A549 (cell line): ENCODE results near the gene SART1. TPM values are rescaled to one million over a fixed set of nuclear protein-coding genes. Genes with fewer than 3 reads are reported as not detected.

ENCODE experiments used
- ATAC-seq, 2 experiments: fragments of 200-7000 bp in 1 of 2; fragments of >200 bp in 1 of 2; cut with Nextera tagmentation in 1 of 2; cut with Tn5 transposase in 1 of 2; 3 replicates each; pipeline versions ENCODE4 v1.8.0 to v1.9.1; 2018 to 2020; ENCODE audit warnings: mild to moderate bottlenecking in 1 of 2, moderate library complexity in 1 of 2
- CTCF ChIA-PET: fragments of 300-600 bp; sonication (Branson Sonifier 250); formaldehyde crosslinking; extraction: SDS; loops from one replicate; lab custom pipeline; 2021; ENCODE audit warnings: antibody characterized with exemption, inconsistent platforms; lab: Yijun Ruan, JAX
- POLR2A ChIA-PET: fragments of 350-600 bp; formaldehyde crosslinking; extraction: SDS; loops from one replicate; lab custom pipeline; 2021; ENCODE audit warnings: antibody characterized with exemption, inconsistent platforms; lab: Yijun Ruan, JAX
- DNase-seq, 2 experiments: peaks; one replicate each; pipeline versions ENCODE4 v3.0.0 to v3.0.0-alpha.2; 2011 to 2016; ENCODE audit warnings: low read depth in 1 of 2, low spot score in 1 of 2
- FAIRE-seq: peaks from 2 replicates; lab custom pipeline; 2011; peaks lifted over from hg19 to GRCh38; lab: Jason Lieb, UNC
- H3K27ac ChIP-seq, 2 experiments: fragments of >200 bp; sonication (Bioruptor Twin); formaldehyde crosslinking; 3 replicates each; pipeline ENCODE4 v1.5.1; 2016 to 2017
- H3K4me1 ChIP-seq: fragments of >200 bp; sonication (Bioruptor Twin); formaldehyde crosslinking; 3 replicates; pipeline ENCODE4 v1.6.1; 2016
- H3K4me2 ChIP-seq: fragments of >200 bp; sonication (Bioruptor Twin); formaldehyde crosslinking; 3 replicates; pipeline ENCODE4 v1.6.1; 2016
- H3K4me3 ChIP-seq: fragments of >200 bp; sonication (Bioruptor Twin); formaldehyde crosslinking; 3 replicates; pipeline ENCODE4 v1.5.1; 2016
- H3K9me3 ChIP-seq: fragments of >200 bp; sonication (Bioruptor Twin); formaldehyde crosslinking; 3 replicates; pipeline ENCODE4 v1.6.1; 2016
- BHLHE40 ChIP-seq: IDR thresholded peaks from 2 replicates; pipeline ENCODE4 v1.6.1; 2012; ENCODE audit warnings: low read depth, low read length, inconsistent platforms
- CEBPB ChIP-seq, 2 experiments: fragments of >200 bp in 1 of 2; sonication (Bioruptor Twin) in 1 of 2; formaldehyde crosslinking in 1 of 2; IDR thresholded peaks; 2 replicates each; pipeline ENCODE4 v1.6.1; 2012 to 2016
- ESRRA ChIP-seq: fragments of 150-350 bp; IDR thresholded peaks from 2 replicates; pipeline ENCODE4 v1.6.1; 2014; ENCODE audit warnings: mild to moderate bottlenecking, low read length, borderline replicate concordance
- FOXS1 ChIP-seq: fragments of 250-450 bp; sonication (Bioruptor Pico); IDR thresholded peaks from 2 replicates; pipeline ENCODE4 v1.5.0; 2020; ENCODE audit warnings: mild to moderate bottlenecking, moderate library complexity
- GATA3 ChIP-seq: IDR thresholded peaks from 2 replicates; pipeline ENCODE4 v1.6.1; 2012; ENCODE audit warnings: borderline replicate concordance
- HOXB13 ChIP-seq: fragments of 250-450 bp; sonication (Bioruptor Pico); IDR thresholded peaks from 2 replicates; pipeline ENCODE4 v1.5.0; 2020; ENCODE audit warnings: low read depth, mild to moderate bottlenecking, moderate library complexity
- NPAS2 ChIP-seq: fragments of 250-450 bp; sonication (Bioruptor Pico); IDR thresholded peaks from 2 replicates; pipeline ENCODE4 v1.8.0; 2022; ENCODE audit warnings: mild to moderate bottlenecking, moderate library complexity, borderline replicate concordance
- POLR2A ChIP-seq: IDR thresholded peaks from 2 replicates; pipeline ENCODE4 v1.6.1; 2012; ENCODE audit warnings: mild to moderate bottlenecking, low read length
- POLR2AphosphoS2 ChIP-seq: conservative IDR thresholded peaks from 2 replicates; pipeline ENCODE4 v1.6.1; 2012; ENCODE audit warnings: low read length, improper control_type of control experiment, inconsistent platforms
- RAD21 ChIP-seq, 2 experiments: fragments of >200 bp in 1 of 2; sonication (Bioruptor Twin) in 1 of 2; formaldehyde crosslinking in 1 of 2; IDR thresholded peaks in 1 of 2; conservative IDR thresholded peaks in 1 of 2; 2 replicates in 1 of 2; 3 replicates in 1 of 2; pipeline ENCODE4 v1.6.1; 2012 to 2018; ENCODE audit warnings: inconsistent platforms in 1 of 2
- RCOR1 ChIP-seq: fragments of 150-350 bp; IDR thresholded peaks from 2 replicates; pipeline ENCODE4 v1.6.1; 2014; ENCODE audit warnings: antibody characterized with exemption, low read length, low read depth
- RFX5 ChIP-seq: fragments of 450-650 bp; IDR thresholded peaks from 2 replicates; pipeline ENCODE4 v1.7.1; 2014; ENCODE audit warnings: antibody characterized with exemption, mild to moderate bottlenecking, moderate library complexity
- RNF2 ChIP-seq: fragments of 200-600 bp; sonication (generic); IDR thresholded peaks from 2 replicates; pipeline ENCODE4 v1.6.1; 2016; ENCODE audit warnings: low read depth, mild to moderate bottlenecking, antibody characterized with exemption, moderate library complexity, borderline replicate concordance
- SREBF2 ChIP-seq: fragments of 450-650 bp; IDR thresholded peaks from 2 replicates; pipeline ENCODE4 v1.6.1; 2014; ENCODE audit warnings: mild to moderate bottlenecking, moderate library complexity
- TFCP2L1 ChIP-seq: fragments of 250-450 bp; sonication (Bioruptor Pico); IDR thresholded peaks from 2 replicates; pipeline ENCODE4 v1.5.0; 2021; ENCODE audit warnings: mild to moderate bottlenecking
- ZNF302 ChIP-seq: fragments of 250-450 bp; sonication (Bioruptor Pico); IDR thresholded peaks from 2 replicates; pipeline ENCODE4 v1.9.0; 2021; ENCODE audit warnings: inconsistent platforms, mild to moderate bottlenecking, moderate library complexity
- ZSCAN20 ChIP-seq: fragments of 250-450 bp; sonication (Bioruptor Pico); IDR thresholded peaks from 2 replicates; pipeline ENCODE4 v1.8.0; 2022; ENCODE audit warnings: mild to moderate bottlenecking, moderate library complexity
- WGBS: methylation state at CpG from one replicate; pipeline ENCODE4 v1.1.6; 2017; ENCODE audit errors: missing lambda C conversion rate; 5-methylcytosine and 5-hydroxymethylcytosine counted together
- polyA plus RNA-seq, 4 experiments: library from polyadenylated mRNA; depleted of rRNA in 3 of 4; stranded (reverse); fragments of >200 nt; fragmentation: RNase III in 1 of 4; extraction: RNeasy Plus Mini Kit Qiagen cat#74134 plus additional on column Dnase treatment in 1 of 4; gene quantifications; 2 replicates in 3 of 4; 3 replicates in 1 of 4; pipeline ENCODE4 v1.2.3, GENCODE V29; 2011 to 2017
- TF ChIP-seq, protein P1 (sequence below): IDR thresholded peaks from 2 replicates; pipeline ENCODE4 v1.6.1; 2012; ENCODE audit warnings: low read depth, borderline replicate concordance
- TF ChIP-seq, protein P2 (sequence below): IDR thresholded peaks from 2 replicates; pipeline ENCODE4 v1.6.1; 2012
- TF ChIP-seq, protein P3 (sequence below): fragments of 250-450 bp; sonication (Bioruptor Pico); IDR thresholded peaks from 2 replicates; pipeline ENCODE4 v1.5.0; 2021; ENCODE audit warnings: mild to moderate bottlenecking, moderate library complexity, borderline replicate concordance
- TF ChIP-seq, protein P4 (sequence below): fragments of 450-650 bp; IDR thresholded peaks from 2 replicates; pipeline ENCODE4 v1.6.1; 2014; ENCODE audit warnings: antibody characterized with exemption
- TF ChIP-seq, protein P5 (sequence below): fragments of >200 bp; sonication (Bioruptor Twin); formaldehyde crosslinking; IDR thresholded peaks from 3 replicates; pipeline ENCODE4 v1.6.1; 2016

The SART1 gene
- polyA plus RNA-seq, 2 of the 4 experiments (the other 2 are of a cell fraction): 22.0 to 53.8 TPM

DNA sequence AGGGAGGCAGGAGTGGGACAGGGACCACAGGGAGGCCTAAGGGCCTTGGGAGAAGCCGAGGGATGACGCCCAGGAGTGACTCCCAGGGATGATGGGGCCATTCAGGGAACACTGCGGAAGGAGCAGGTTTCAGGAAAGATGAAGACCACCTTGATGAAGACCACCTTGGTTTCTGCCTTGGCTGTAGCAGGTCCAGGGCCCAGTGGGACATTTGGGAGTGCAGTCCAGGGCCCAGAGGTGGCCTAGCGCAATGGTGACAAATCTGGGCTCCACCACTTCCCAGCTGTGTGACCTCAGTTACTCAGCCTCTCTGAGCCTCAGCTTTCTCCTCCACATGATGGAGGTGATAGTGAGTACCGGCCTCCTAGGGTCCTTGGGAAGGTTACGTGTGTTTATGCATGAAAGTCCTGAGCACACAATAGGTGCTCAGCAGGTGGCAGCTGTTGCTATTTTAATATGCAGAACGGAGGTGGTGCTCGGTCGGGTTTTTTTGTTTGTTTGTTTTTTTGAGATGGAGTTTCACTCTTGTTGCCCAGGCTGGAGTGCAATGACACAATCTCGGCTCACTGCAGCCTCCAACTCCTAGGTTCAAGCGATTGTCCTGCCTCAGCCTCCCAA, 15.5 kb upstream of the SART1 start:
- H3K27ac ChIP-seq: no peak overlapping the region
- no peaks in the 10 kb centered on the region for H3K4me1 ChIP-seq
- no peaks in the 10 kb centered on the region for H3K9me3 ChIP-seq
- WGBS: 77% methylated on average over 11 of the region's 11 CpGs
- POLR2A ChIA-PET: interaction anchor here (0.6 kb wide), 1 partner anchor 58 kb away, joined by 3 read pairs; the partner anchor contains the start of gene FIBP
- FAIRE-seq: no peak
- no peak overlapping the region for H3K4me3 ChIP-seq
- TF ChIP-seq NPAS2 (no peak), BHLHE40 (no peak), ZSCAN20 (CRISPR knock-in tag) (no peak)
- TF ChIP-seq, protein P1, sequence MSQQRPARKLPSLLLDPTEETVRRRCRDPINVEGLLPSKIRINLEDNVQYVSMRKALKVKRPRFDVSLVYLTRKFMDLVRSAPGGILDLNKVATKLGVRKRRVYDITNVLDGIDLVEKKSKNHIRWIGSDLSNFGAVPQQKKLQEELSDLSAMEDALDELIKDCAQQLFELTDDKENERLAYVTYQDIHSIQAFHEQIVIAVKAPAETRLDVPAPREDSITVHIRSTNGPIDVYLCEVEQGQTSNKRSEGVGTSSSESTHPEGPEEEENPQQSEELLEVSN: no peak
- no peak for DNase-seq
- H3K4me2 ChIP-seq: no peak overlapping the region
- CTCF ChIA-PET: interaction anchor here (0.5 to 1.5 kb wide), 4 partner anchors 9 to 83 kb away, joined by 3 to 8 read pairs (median 3); partner anchors contain the start of gene FIBP
- ATAC-seq: no peak

DNA sequence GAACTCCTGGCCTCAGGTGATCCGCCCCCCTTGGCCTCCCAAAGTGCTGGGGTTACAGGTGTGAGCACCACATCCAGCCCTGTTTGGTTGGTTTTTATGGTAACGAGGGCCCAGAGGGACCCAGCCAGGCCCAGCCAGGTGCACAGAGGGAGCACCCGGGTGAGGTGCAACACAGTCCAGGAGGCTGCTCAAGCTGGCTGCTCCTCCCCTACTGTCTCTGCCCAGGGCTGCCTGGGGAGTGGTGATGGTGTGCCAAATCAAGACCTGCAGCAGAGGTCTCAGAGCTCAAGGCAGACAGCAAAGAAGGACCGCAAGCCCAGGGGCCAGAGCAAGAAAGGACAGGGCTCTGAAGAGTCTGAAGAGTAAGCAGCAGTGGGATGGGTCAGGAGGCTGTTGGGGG, 14.9 kb upstream of the SART1 start:
- ATAC-seq: peak; percentile 26 to 37; a peak in 3 of 6 replicates
- no peak overlapping the region for H3K4me2 ChIP-seq
- no peak for DNase-seq
- TF ChIP-seq BHLHE40: no peak
- TF ChIP-seq, protein P2, sequence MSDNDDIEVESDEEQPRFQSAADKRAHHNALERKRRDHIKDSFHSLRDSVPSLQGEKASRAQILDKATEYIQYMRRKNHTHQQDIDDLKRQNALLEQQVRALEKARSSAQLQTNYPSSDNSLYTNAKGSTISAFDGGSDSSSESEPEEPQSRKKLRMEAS: no peak
- H3K4me1 ChIP-seq: peaks cover 2% of the 10 kb centered on the region
- no peaks in the 10 kb centered on the region for H3K9me3 ChIP-seq
- no peak overlapping the region for H3K27ac ChIP-seq
- FAIRE-seq: no peak
- no peak overlapping the region for H3K4me3 ChIP-seq
- CTCF ChIA-PET: interaction anchor here (0.6 to 1.5 kb wide), 7 partner anchors 8 to 254 kb away, joined by 3 to 8 read pairs (median 3); no protein-coding TSS in a partner anchor
- POLR2A ChIA-PET: no interaction called here
- 81% methylated on average over 3 of the region's 4 CpGs for whole genome bisulfite sequencing

DNA sequence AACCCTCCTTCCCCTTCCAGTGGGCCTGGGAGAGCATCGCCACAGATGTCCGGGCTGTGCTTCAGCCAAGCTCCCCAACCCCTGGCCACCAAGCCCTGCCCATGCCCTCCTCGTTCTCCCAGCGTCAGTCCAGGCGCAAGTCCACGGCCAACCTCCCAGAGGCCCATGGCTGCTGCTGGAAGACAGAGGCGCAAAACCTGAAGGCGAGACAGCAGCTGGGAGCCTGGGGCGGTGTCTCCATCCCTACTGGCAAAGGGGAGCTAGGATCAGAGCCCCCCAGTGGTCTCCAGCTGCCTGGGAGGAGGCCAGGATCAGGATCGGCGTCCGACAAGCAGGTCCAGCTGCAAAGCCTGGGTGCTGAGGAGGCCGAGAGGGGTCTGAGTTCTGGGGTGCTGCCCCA, 14.4 kb upstream of the SART1 start:
- no peak for FAIRE-seq
- TF ChIP-seq ZNF302 (CRISPR knock-in tag): no peak
- no peak for TF ChIP-seq CEBPB (IDR thresholded peaks at IDR 0.05)
- TF ChIP-seq SREBF2: no peak
- no peak for TF ChIP-seq POLR2A
- no peak for TF ChIP-seq RFX5
- TF ChIP-seq, protein P3, sequence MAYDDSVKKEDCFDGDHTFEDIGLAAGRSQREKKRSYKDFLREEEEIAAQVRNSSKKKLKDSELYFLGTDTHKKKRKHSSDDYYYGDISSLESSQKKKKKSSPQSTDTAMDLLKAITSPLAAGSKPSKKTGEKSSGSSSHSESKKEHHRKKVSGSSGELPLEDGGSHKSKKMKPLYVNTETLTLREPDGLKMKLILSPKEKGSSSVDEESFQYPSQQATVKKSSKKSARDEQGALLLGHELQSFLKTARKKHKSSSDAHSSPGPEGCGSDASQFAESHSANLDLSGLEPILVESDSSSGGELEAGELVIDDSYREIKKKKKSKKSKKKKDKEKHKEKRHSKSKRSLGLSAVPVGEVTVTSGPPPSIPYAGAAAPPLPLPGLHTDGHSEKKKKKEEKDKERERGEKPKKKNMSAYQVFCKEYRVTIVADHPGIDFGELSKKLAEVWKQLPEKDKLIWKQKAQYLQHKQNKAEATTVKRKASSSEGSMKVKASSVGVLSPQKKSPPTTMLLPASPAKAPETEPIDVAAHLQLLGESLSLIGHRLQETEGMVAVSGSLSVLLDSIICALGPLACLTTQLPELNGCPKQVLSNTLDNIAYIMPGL (CRISPR knock-in tag): no peak
- no peak for TF ChIP-seq FOXS1 (CRISPR knock-in tag)
- TF ChIP-seq RCOR1: no peak
- TF ChIP-seq GATA3: no peak
- TF ChIP-seq RNF2: no peak
- TF ChIP-seq TFCP2L1 (CRISPR knock-in tag): no peak
- TF ChIP-seq, protein P1: no peak
- TF ChIP-seq, protein P4, sequence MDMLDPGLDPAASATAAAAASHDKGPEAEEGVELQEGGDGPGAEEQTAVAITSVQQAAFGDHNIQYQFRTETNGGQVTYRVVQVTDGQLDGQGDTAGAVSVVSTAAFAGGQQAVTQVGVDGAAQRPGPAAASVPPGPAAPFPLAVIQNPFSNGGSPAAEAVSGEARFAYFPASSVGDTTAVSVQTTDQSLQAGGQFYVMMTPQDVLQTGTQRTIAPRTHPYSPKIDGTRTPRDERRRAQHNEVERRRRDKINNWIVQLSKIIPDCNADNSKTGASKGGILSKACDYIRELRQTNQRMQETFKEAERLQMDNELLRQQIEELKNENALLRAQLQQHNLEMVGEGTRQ: no peak
- TF ChIP-seq ESRRA: no peak
- no peak for TF ChIP-seq RAD21 (conservative IDR thresholded peaks at IDR 0.05 in 1 of 2, IDR thresholded peaks at IDR 0.05 in 1 of 2)
- no peak for TF ChIP-seq POLR2AphosphoS2
- no peak for TF ChIP-seq HOXB13
- TF ChIP-seq, protein P5, sequence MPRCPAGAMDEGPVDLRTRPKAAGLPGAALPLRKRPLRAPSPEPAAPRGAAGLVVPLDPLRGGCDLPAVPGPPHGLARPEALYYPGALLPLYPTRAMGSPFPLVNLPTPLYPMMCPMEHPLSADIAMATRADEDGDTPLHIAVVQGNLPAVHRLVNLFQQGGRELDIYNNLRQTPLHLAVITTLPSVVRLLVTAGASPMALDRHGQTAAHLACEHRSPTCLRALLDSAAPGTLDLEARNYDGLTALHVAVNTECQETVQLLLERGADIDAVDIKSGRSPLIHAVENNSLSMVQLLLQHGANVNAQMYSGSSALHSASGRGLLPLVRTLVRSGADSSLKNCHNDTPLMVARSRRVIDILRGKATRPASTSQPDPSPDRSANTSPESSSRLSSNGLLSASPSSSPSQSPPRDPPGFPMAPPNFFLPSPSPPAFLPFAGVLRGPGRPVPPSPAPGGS: no peak
- Histone ChIP-seq H3K4me3 (no peak overlapping the region), H3K4me2 (no peak overlapping the region), H3K4me1 (peaks cover 7% of the 10 kb centered on the region), H3K9me3 (no peaks in the 10 kb centered on the region), H3K27ac (no peak overlapping the region)
- ChIA-PET POLR2A (interaction anchor here (0.5 kb wide), 1 partner anchor 60 kb away, joined by 3 read pairs; no protein-coding TSS in a partner anchor), CTCF (interaction anchor here (0.5 to 1.7 kb wide), 10 partner anchors 8 to 255 kb away, joined by 3 to 8 read pairs (median 3); no protein-coding TSS in a partner anchor)
- DNase-seq: no peak
- peak in 1 of 2 experiments; percentile 21; a peak in 2 of 6 replicates for ATAC-seq
- WGBS: 76% methylated on average over 10 of the region's 13 CpGs
